Ovary (tissue), 9 donors: ENCODE results near the gene LARGE1. TPM values are rescaled to one million over a fixed set of nuclear protein-coding genes. Genes with fewer than 3 reads are reported as not detected.

Experiments
- DNase-seq, 5 donors: peaks; one replicate each; pipeline ENCODE4 v3.0.0-alpha.2; 2019 to 2020
- H3K27ac ChIP-seq, 2 donors: fragments of 200-600 bp; one replicate each; pipeline versions ENCODE4 v1.5.1 to v1.8.0; 2019 to 2022
- H3K27me3 ChIP-seq: fragments of 200-600 bp; one replicate; pipeline ENCODE4 v1.8.0; 2022
- H3K36me3 ChIP-seq: fragments of 200-600 bp; sonication (generic); one replicate; pipeline ENCODE4 v1.5.1; 2019
- H3K4me1 ChIP-seq: one replicate; pipeline ENCODE4 v1.8.1; 2013; ENCODE audit warnings: mild to moderate bottlenecking, moderate library complexity; ENCODE audit not compliant: insufficient read depth
- H3K4me3 ChIP-seq: fragments of 200-600 bp; sonication (generic); one replicate; pipeline ENCODE4 v1.5.1; 2017
- H3K9me3 ChIP-seq, 2 donors: fragments of 200-600 bp in 1 of 2; sonication (generic) in 1 of 2; one replicate each; pipeline versions ENCODE4 v1.5.1 to v1.8.1; 2013 to 2019; ENCODE audit warnings: mild to moderate bottlenecking in 1 of 2, moderate library complexity in 1 of 2
- CTCF ChIP-seq, 3 donors: fragments of 450-650 bp in 2 of 3; fragments of 200-600 bp in 1 of 3; IDR thresholded peaks; one replicate each; pipeline versions ENCODE4 v1.5.1 to v1.8.0; 2016 to 2022; ENCODE audit warnings: antibody characterized with exemption in 3 of 3, mild to moderate bottlenecking in 1 of 3
- EP300 ChIP-seq: sonication (generic); formaldehyde crosslinking; IDR thresholded peaks from one replicate; pipeline ENCODE4 v1.6.1; 2017; ENCODE audit warnings: antibody characterized with exemption
- POLR2A ChIP-seq: fragments of 450-650 bp; IDR thresholded peaks from one replicate; pipeline ENCODE4 v1.6.1; 2017; ENCODE audit warnings: antibody characterized with exemption, mild to moderate bottlenecking, moderate library complexity
- WGBS, 3 donors: extraction: QIAGEN DNeasy Blood & Tissue Kit in 1 of 3; methylation state at CpG; one replicate each; pipeline versions ENCODE4 v1.1.5 to v1.1.7; 2013 to 2017; 5-methylcytosine and 5-hydroxymethylcytosine counted together
- intact Hi-C, 4 donors: fragments of 100-400 bp; cut with DNase I; formaldehyde crosslinking; loops; one replicate each; pipeline versions ENCODE4 v1.11.0 to v1.15.1; 2022 to 2023
- polyA plus RNA-seq, 2 donors: library from polyadenylated mRNA; stranded (reverse); fragments of 200-250 nt in 1 of 2; fragments of 350-450 nt in 1 of 2; fragmentation: Illumina TruSeq in 1 of 2; extraction: RNeasy Lipid Tissue Mini Kit (QIAGEN cat#74804) in 1 of 2; gene quantifications; one replicate each; pipeline ENCODE4 v1.2.3, GENCODE V29; 2013 to 2014
- total RNA-seq, 7 donors: library from RNA; depleted of rRNA in 2 of 7; stranded (reverse); fragments of >200 nt in 2 of 7; fragmentation: NEBNext Ultra II Directional in 3 of 7; extraction: Animal tissue kit (Norgen Biotek cat#: 25700) in 3 of 7; gene quantifications; one replicate each; pipeline versions ENCODE4 v1.1.0 to v1.2.4, GENCODE V29; 2016 to 2023
- donor health status: DM: no; HTN: no; CAD: no; lungs with moderate emphysema.
- donor health status: DM: no; HTN: no; CAD: no.
- donor health status: Bipolar disorder and iron deficiency.
- donor health status: DM: yes; HTN: yes; CAD: no.
- donor health status: DM: no; HTN: no; CAD: no.
- donor health status: DM: yes; HTN: yes; CAD: no.

LARGE1 gene
- total and polyA plus RNA-seq, 9 donors = 13.4 to 67.6 (median 36.8) TPM

- peak; percentile 36 to 67 (median 46) for DNase-seq
Measured at GRCh38 chr22:33519071-33519973, 401.0 kb downstream of the LARGE1 start.

GRCh38 chr22:33518405-33518804, 401.9 kb downstream of the LARGE1 start:
- no peaks in the 10 kb centered on the region for H3K4me1 ChIP-seq
- no peak for TF ChIP-seq CTCF (IDR thresholded peaks at IDR 0.05)
- TF ChIP-seq POLR2A = no peak
- TF ChIP-seq EP300 = no peak
- WGBS, 3 donors = 93 to 96% (median 95%) methylated on average over 7 of the region's 7 CpGs
- intact Hi-C loops = loop anchor here in 3 of 4 donors (5.0 to 10.0 kb wide), 3 partner anchors 399 to 589 kb away; partner anchors contain the start of gene LARGE1 (in 2 of the 3)
- H3K9me3 ChIP-seq = no peaks in the 10 kb centered on the region
- H3K4me3 ChIP-seq = no peak overlapping the region
- H3K27me3 ChIP-seq = no peaks in the 10 kb centered on the region
- H3K36me3 ChIP-seq = no peaks in the 10 kb centered on the region
- no peak overlapping the region for H3K27ac ChIP-seq
- DNase-seq = no peak

More at GRCh38 chr22:33519071-33519973, 401.0 kb downstream of the LARGE1 start:
- Histone ChIP-seq H3K4me1 (no peaks in the 10 kb centered on the region), H3K9me3 (no peaks in the 10 kb centered on the region), H3K4me3 (no peak overlapping the region), H3K36me3 (no peaks in the 10 kb centered on the region), H3K27me3 (no peaks in the 10 kb centered on the region), H3K27ac (peak overlapping the region in 1 of 2 donors; percentile 8)
- 21 to 32% (median 32%) methylated on average over 13 of the region's 13 CpGs for WGBS, 3 donors
- intact Hi-C loops = loop anchor here in 3 of 4 donors (5.0 to 10.0 kb wide), 3 partner anchors 398 to 588 kb away; partner anchors contain the start of gene LARGE1 (in 2 of the 3)
- TF ChIP-seq POLR2A = no peak
- TF ChIP-seq CTCF (IDR thresholded peaks at IDR 0.05) = peak; percentile 54 to 66 (median 64)

GRCh38 chr22:33515795-33516194, 404.5 kb downstream of the LARGE1 start:
- Histone ChIP-seq H3K27me3 (no peaks in the 10 kb centered on the region), H3K4me1 (no peaks in the 10 kb centered on the region), H3K4me3 (no peak overlapping the region), H3K9me3 (no peaks in the 10 kb centered on the region), H3K27ac (no peak overlapping the region), H3K36me3 (no peaks in the 10 kb centered on the region)
- TF ChIP-seq EP300 = no peak
- TF ChIP-seq POLR2A = no peak
- no peak for TF ChIP-seq CTCF (IDR thresholded peaks at IDR 0.05)
- DNase-seq = peak in 3 of 5 donors; percentile 20 to 51 (median 47)
- intact Hi-C loops = loop anchor here in 3 of 4 donors (5.0 to 10.0 kb wide), 3 partner anchors 402 to 592 kb away; partner anchors contain the start of gene LARGE1 (in 2 of the 3)
- WGBS, 3 donors = 64 to 69% (median 67%) methylated on average over 8 of the region's 8 CpGs

GRCh38 chr22:33513388-33514338, 406.6 kb downstream of the LARGE1 start:
- no peak for DNase-seq
- Histone ChIP-seq H3K9me3 (no peaks in the 10 kb centered on the region), H3K27ac (no peak overlapping the region), H3K4me1 (no peaks in the 10 kb centered on the region), H3K4me3 (no peak overlapping the region), H3K27me3 (no peaks in the 10 kb centered on the region), H3K36me3 (no peaks in the 10 kb centered on the region)
- TF ChIP-seq EP300 (no peak), POLR2A (no peak), CTCF (IDR thresholded peaks at IDR 0.05) (no peak)
- intact Hi-C loops = loop anchor here in 2 of 4 donors (10.0 kb wide), 1 partner anchor 411 kb away; the partner anchor contains the start of gene LARGE1 (in 2 of the 2)
- 48 to 55% (median 48%) methylated on average over 7 of the region's 7 CpGs for WGBS, 3 donors
